ENCODE data around the gene RNF43. TPM values are rescaled to one million over a fixed set of nuclear protein-coding genes. Genes with fewer than 3 reads are reported as not detected.

RNF43 gene
- total RNA-seq, 4 donors from 2014 or later, result 1.5 to 8.5 (median 4.1) TPM; not detected in 1

GRCh38 chr17:58379511-58379824, 37.9 kb downstream of the RNF43 start:
- intact Hi-C loops (cut with DNase I; ENCODE audit: low total_unique reads), result no loop called here
- Histone ChIP-seq H3K27ac (no peak overlapping the region), H3K36me3 (no peaks in the 10 kb centered on the region), H3K4me3 (no peak overlapping the region), H3K9me3 (no peaks in the 10 kb centered on the region), H3K27me3 (no peaks in the 10 kb centered on the region), H3K4me1 (no peaks in the 10 kb centered on the region)
- TF ChIP-seq CTCF (IDR thresholded peaks at IDR 0.05) (no peak), POLR2A (IDR thresholded peaks at IDR 0.05) (no peak)
- no peak for DNase-seq

- DNase-seq, result no peak
- Histone ChIP-seq H3K4me3 (no peak overlapping the region), H3K9me3 (no peaks in the 10 kb centered on the region), H3K27ac (no peak overlapping the region), H3K36me3 (no peaks in the 10 kb centered on the region), H3K27me3 (no peaks in the 10 kb centered on the region), H3K4me1 (no peaks in the 10 kb centered on the region)
- no peak for TF ChIP-seq POLR2A (IDR thresholded peaks at IDR 0.05)
- intact Hi-C loops (cut with DNase I; ENCODE audit: low total_unique reads), result no loop called here
Measured at GRCh38 chr17:58378733-58379510, 38.4 kb downstream of the RNF43 start.

- TF ChIP-seq POLR2A (IDR thresholded peaks at IDR 0.05), result no peak
- TF ChIP-seq CTCF (IDR thresholded peaks at IDR 0.05), result no peak
- Histone ChIP-seq H3K27me3 (no peaks in the 10 kb centered on the region), H3K36me3 (no peaks in the 10 kb centered on the region), H3K9me3 (no peaks in the 10 kb centered on the region), H3K4me1 (no peaks in the 10 kb centered on the region), H3K27ac (no peak overlapping the region), H3K4me3 (no peak overlapping the region)
- intact Hi-C loops (cut with DNase I; ENCODE audit: low total_unique reads), result no loop called here
- DNase-seq, result no peak
Measured at GRCh38 chr17:58377661-58378060, 39.7 kb downstream of the RNF43 start.

GRCh38 chr17:58377093-58377601, 40.2 kb downstream of the RNF43 start:
- DNase-seq, result no peak
- no peak overlapping the region for H3K4me3 ChIP-seq
- no peaks in the 10 kb centered on the region for H3K9me3 ChIP-seq
- H3K27ac ChIP-seq, result no peak overlapping the region
- intact Hi-C loops (cut with DNase I; ENCODE audit: low total_unique reads), result no loop called here
- no peaks in the 10 kb centered on the region for H3K4me1 ChIP-seq
- H3K27me3 ChIP-seq, result no peaks in the 10 kb centered on the region
- TF ChIP-seq CTCF (IDR thresholded peaks at IDR 0.05) (no peak), POLR2A (IDR thresholded peaks at IDR 0.05) (no peak)
- no peaks in the 10 kb centered on the region for H3K36me3 ChIP-seq

- intact Hi-C loops (cut with DNase I; ENCODE audit: low total_unique reads), result no loop called here
- Histone ChIP-seq H3K27me3 (no peaks in the 10 kb centered on the region), H3K9me3 (no peaks in the 10 kb centered on the region), H3K4me3 (no peak overlapping the region), H3K36me3 (no peaks in the 10 kb centered on the region), H3K4me1 (no peaks in the 10 kb centered on the region), H3K27ac (no peak overlapping the region)
- no peak for TF ChIP-seq POLR2A (IDR thresholded peaks at IDR 0.05)
- no peak for TF ChIP-seq CTCF (IDR thresholded peaks at IDR 0.05)
- DNase-seq, result no peak
Measured at GRCh38 chr17:58376472-58377000, 40.8 kb downstream of the RNF43 start.
